Immature natural killer cell (primary cell): ENCODE measurements around the gene ATP9B. TPM values are rescaled to one million over a fixed set of nuclear protein-coding genes. Genes with fewer than 3 reads are reported as not detected.

ENCODE experiments used
- DNase-seq, 3 donors: peaks; one replicate each; pipeline ENCODE4 v3.0.0; 2022; ENCODE audit warnings: mixed read lengths in 1 of 3
- H3K27ac Mint-ChIP-seq, 6 donors: one replicate each; pipeline ENCODE4 v1.8.0; 2020; ENCODE audit warnings: mixed read lengths in 6 of 6, mild to moderate bottlenecking in 5 of 6, inconsistent platforms in 4 of 6, moderate library complexity in 3 of 6
- H3K27me3 Mint-ChIP-seq, 3 donors: one replicate each; pipeline ENCODE4 v1.8.0; 2020 to 2021; ENCODE audit warnings: low read depth in 3 of 3, mild to moderate bottlenecking in 3 of 3, mixed read lengths in 3 of 3, moderate library complexity in 3 of 3, inconsistent platforms in 1 of 3
- H3K36me3 Mint-ChIP-seq, 3 donors: one replicate each; pipeline ENCODE4 v1.8.0; 2020; ENCODE audit warnings: mixed read lengths in 3 of 3, inconsistent platforms in 2 of 3, mild to moderate bottlenecking in 2 of 3
- H3K4me1 Mint-ChIP-seq, 2 donors: one replicate each; pipeline ENCODE4 v1.8.0; 2020; ENCODE audit warnings: inconsistent platforms in 2 of 2, mild to moderate bottlenecking in 2 of 2, mixed read lengths in 2 of 2, moderate library complexity in 1 of 2
- H3K4me3 Mint-ChIP-seq, 5 donors: one replicate each; pipeline ENCODE4 v1.8.0; 2020; ENCODE audit warnings: mild to moderate bottlenecking in 5 of 5, mixed read lengths in 5 of 5, inconsistent platforms in 3 of 5, moderate library complexity in 3 of 5
- H3K9me3 Mint-ChIP-seq, 6 donors: one replicate each; pipeline ENCODE4 v1.8.0; 2020; ENCODE audit warnings: mild to moderate bottlenecking in 6 of 6, mixed read lengths in 6 of 6, inconsistent platforms in 4 of 6, moderate library complexity in 3 of 6
- polyA plus RNA-seq, 3 donors: library from polyadenylated mRNA; unstranded; fragments of 300-500 nt; fragmentation: Illumina TruSeq; gene quantifications; one replicate each; pipeline ENCODE4 v1.2.3, GENCODE V29; 2021

The ATP9B gene
- polyA plus RNA-seq, 3 donors from 2014 or later = 11.4 to 16.9 (median 11.5) TPM

- Mint-ChIP-seq H3K27me3 (peaks cover 2% of the 10 kb centered on the region in 3 donors), H3K36me3 (peaks cover 0 to 26% (median 18%) of the 10 kb centered on the region in 3 donors), H3K27ac (no peak overlapping the region), H3K4me3 (no peak overlapping the region), H3K4me1 (peaks cover 8 to 12% of the 10 kb centered on the region in 2 donors), H3K9me3 (no peaks in the 10 kb centered on the region)
- DNase-seq = no peak
Observed at GRCh38 chr18:79379931-79380815, 311.0 kb downstream of the ATP9B start.

GRCh38 chr18:79380816-79381806 is 311.9 kb downstream of the ATP9B start:
- Mint-ChIP-seq H3K36me3 (peaks cover 0 to 19% (median 9%) of the 10 kb centered on the region in 3 donors), H3K4me1 (peaks cover 8 to 12% of the 10 kb centered on the region in 2 donors), H3K4me3 (no peak overlapping the region), H3K9me3 (no peaks in the 10 kb centered on the region), H3K27me3 (peaks cover 2% of the 10 kb centered on the region in 3 donors), H3K27ac (no peak overlapping the region)
- DNase-seq = peak; percentile 55 to 63 (median 58)

- Mint-ChIP-seq H3K27ac (no peak overlapping the region), H3K4me1 (peaks cover 8 to 12% of the 10 kb centered on the region in 2 donors), H3K4me3 (no peak overlapping the region), H3K36me3 (peaks cover 0 to 15% (median 9%) of the 10 kb centered on the region in 3 donors), H3K9me3 (no peaks in the 10 kb centered on the region), H3K27me3 (peaks cover 2 to 4% (median 2%) of the 10 kb centered on the region in 3 donors)
- DNase-seq = no peak
Observed at GRCh38 chr18:79381811-79382311, 312.7 kb downstream of the ATP9B start.

- no peaks in the 10 kb centered on the region for H3K9me3 Mint-ChIP-seq
- peaks cover 0 to 10% (median 6%) of the 10 kb centered on the region in 3 donors for H3K36me3 Mint-ChIP-seq
- H3K4me1 Mint-ChIP-seq = peaks cover 8 to 12% of the 10 kb centered on the region in 2 donors
- no peak overlapping the region for H3K27ac Mint-ChIP-seq
- H3K4me3 Mint-ChIP-seq = no peak overlapping the region
- DNase-seq = no peak
- H3K27me3 Mint-ChIP-seq = peaks cover 2 to 10% (median 4%) of the 10 kb centered on the region in 3 donors
Observed at GRCh38 chr18:79382681-79383387, 313.6 kb downstream of the ATP9B start.

GRCh38 chr18:79383388-79384056 is 314.3 kb downstream of the ATP9B start:
- no peak for DNase-seq
- H3K4me1 Mint-ChIP-seq = peaks cover 8 to 12% of the 10 kb centered on the region in 2 donors
- peaks cover 0 to 3% (median 0%) of the 10 kb centered on the region in 3 donors for H3K36me3 Mint-ChIP-seq
- no peak overlapping the region for H3K4me3 Mint-ChIP-seq
- no peaks in the 10 kb centered on the region for H3K9me3 Mint-ChIP-seq
- peaks cover 2 to 9% (median 4%) of the 10 kb centered on the region in 3 donors for H3K27me3 Mint-ChIP-seq
- H3K27ac Mint-ChIP-seq = no peak overlapping the region

GRCh38 chr18:79384151-79384807 is 315.1 kb downstream of the ATP9B start:
- Mint-ChIP-seq H3K27me3 (peaks cover 2 to 15% (median 9%) of the 10 kb centered on the region in 3 donors), H3K4me1 (peaks cover 2 to 7% of the 10 kb centered on the region in 2 donors), H3K27ac (no peak overlapping the region), H3K9me3 (no peaks in the 10 kb centered on the region), H3K4me3 (no peak overlapping the region), H3K36me3 (no peaks in the 10 kb centered on the region)
- no peak for DNase-seq

GRCh38 chr18:79384834-79385233 is 315.6 kb downstream of the ATP9B start:
- Mint-ChIP-seq H3K4me3 (no peak overlapping the region), H3K9me3 (no peaks in the 10 kb centered on the region), H3K27me3 (peaks cover 4 to 16% (median 14%) of the 10 kb centered on the region in 3 donors), H3K36me3 (no peaks in the 10 kb centered on the region), H3K27ac (no peak overlapping the region), H3K4me1 (peaks cover 0 to 5% of the 10 kb centered on the region in 2 donors)
- no peak for DNase-seq

- Mint-ChIP-seq H3K4me1 (peaks cover 0 to 5% of the 10 kb centered on the region in 2 donors), H3K27ac (no peak overlapping the region), H3K27me3 (peaks cover 3 to 18% (median 14%) of the 10 kb centered on the region in 3 donors), H3K4me3 (no peak overlapping the region), H3K9me3 (no peaks in the 10 kb centered on the region), H3K36me3 (no peaks in the 10 kb centered on the region)
- no peak for DNase-seq
Observed at GRCh38 chr18:79385326-79385707, 316.1 kb downstream of the ATP9B start.

GRCh38 chr18:79385708-79386341 is 316.6 kb downstream of the ATP9B start:
- no peaks in the 10 kb centered on the region for H3K9me3 Mint-ChIP-seq
- no peak for DNase-seq
- H3K4me3 Mint-ChIP-seq = no peak overlapping the region
- H3K36me3 Mint-ChIP-seq = no peaks in the 10 kb centered on the region
- H3K27me3 Mint-ChIP-seq = peaks cover 2 to 22% (median 14%) of the 10 kb centered on the region in 3 donors
- H3K4me1 Mint-ChIP-seq = peaks cover 0 to 5% of the 10 kb centered on the region in 2 donors
- no peak overlapping the region for H3K27ac Mint-ChIP-seq

- H3K27ac Mint-ChIP-seq = no peak overlapping the region
- no peak overlapping the region for H3K4me3 Mint-ChIP-seq
- H3K36me3 Mint-ChIP-seq = no peaks in the 10 kb centered on the region
- no peak for DNase-seq
- peaks cover 2 to 29% (median 19%) of the 10 kb centered on the region in 3 donors for H3K27me3 Mint-ChIP-seq
- peaks cover 0 to 5% of the 10 kb centered on the region in 2 donors for H3K4me1 Mint-ChIP-seq
- no peaks in the 10 kb centered on the region for H3K9me3 Mint-ChIP-seq
Observed at GRCh38 chr18:79386547-79386946, 317.4 kb downstream of the ATP9B start.

- peaks cover 1 to 7% of the 10 kb centered on the region in 2 donors for H3K4me1 Mint-ChIP-seq
- DNase-seq = no peak
- H3K36me3 Mint-ChIP-seq = peaks cover 0 to 3% (median 0%) of the 10 kb centered on the region in 3 donors
- no peak overlapping the region for H3K4me3 Mint-ChIP-seq
- no peak overlapping the region for H3K27ac Mint-ChIP-seq
- peaks cover 2 to 34% (median 22%) of the 10 kb centered on the region in 3 donors for H3K27me3 Mint-ChIP-seq
- peaks cover 0 to 1% (median 0%) of the 10 kb centered on the region in 6 donors for H3K9me3 Mint-ChIP-seq
Observed at GRCh38 chr18:79387214-79387613, 318.0 kb downstream of the ATP9B start.

GRCh38 chr18:79387615-79388014 is 318.4 kb downstream of the ATP9B start:
- DNase-seq = no peak
- H3K9me3 Mint-ChIP-seq = peaks cover 0 to 2% (median 0%) of the 10 kb centered on the region in 6 donors
- peaks cover 6 to 38% (median 25%) of the 10 kb centered on the region in 3 donors for H3K27me3 Mint-ChIP-seq
- H3K4me3 Mint-ChIP-seq = no peak overlapping the region
- peaks cover 0 to 4% (median 0%) of the 10 kb centered on the region in 3 donors for H3K36me3 Mint-ChIP-seq
- H3K27ac Mint-ChIP-seq = no peak overlapping the region
- H3K4me1 Mint-ChIP-seq = peaks cover 5 to 10% of the 10 kb centered on the region in 2 donors
